HG03558 (cell line): ENCODE results near the gene ZNF184.
A peak's percentile ranks its signal among the peaks of the same experiment; 100 is the strongest.

ENCODE experiments used
- ATAC-seq: cut with Tn5 transposase; IDR thresholded peaks from one replicate; pipeline ENCODE4 v1.9.1; 2021; ENCODE audit warnings: moderate number of reproducible peaks; ENCODE audit not compliant: unreplicated experiment; ENCODE audit errors: extremely low read depth

ZNF184 gene

DNA sequence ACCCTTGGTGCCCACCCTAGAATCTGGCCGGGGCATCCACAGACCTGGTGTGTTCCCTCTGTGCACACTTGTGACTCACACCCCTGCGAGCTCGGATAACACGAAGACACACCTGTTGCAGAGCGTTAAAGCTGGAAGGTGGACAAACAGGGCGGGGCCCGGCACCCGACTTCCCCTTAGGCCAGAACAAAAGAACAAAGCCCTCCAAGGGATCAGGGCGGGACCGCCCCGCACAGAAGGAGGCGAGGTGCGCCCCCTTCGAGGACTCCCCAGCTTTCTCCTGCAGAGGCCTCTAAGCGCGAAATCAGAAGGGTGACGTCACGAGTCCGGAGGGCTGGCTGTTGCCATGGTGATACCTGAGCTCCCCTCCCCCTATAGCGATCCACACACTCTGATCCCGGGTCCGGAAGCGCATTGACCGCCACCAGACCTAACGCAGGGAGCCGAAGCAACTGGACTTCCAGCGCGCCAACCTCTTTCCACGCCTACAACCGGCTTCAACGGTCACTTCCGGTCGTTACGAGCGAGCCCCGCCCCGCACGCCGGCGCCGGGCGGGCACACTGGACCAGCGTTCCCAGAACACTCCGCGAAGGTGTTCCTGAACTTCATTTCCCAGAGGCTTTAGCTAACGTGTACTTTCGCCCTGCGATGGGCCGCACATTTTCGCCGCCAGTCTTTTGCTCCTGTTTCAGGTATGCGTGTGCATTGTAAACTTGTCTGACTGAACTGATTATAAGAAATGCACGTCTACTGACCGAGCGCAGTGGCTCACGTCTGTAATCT, at the start of gene ZNF184:
Gene ZNF184 (minus strand): TSS at position 489 of the 784 bp plus-strand sequence. CDS start 811 bp downstream, outside the sequence.
- peak; percentile 54 for ATAC-seq

DNA sequence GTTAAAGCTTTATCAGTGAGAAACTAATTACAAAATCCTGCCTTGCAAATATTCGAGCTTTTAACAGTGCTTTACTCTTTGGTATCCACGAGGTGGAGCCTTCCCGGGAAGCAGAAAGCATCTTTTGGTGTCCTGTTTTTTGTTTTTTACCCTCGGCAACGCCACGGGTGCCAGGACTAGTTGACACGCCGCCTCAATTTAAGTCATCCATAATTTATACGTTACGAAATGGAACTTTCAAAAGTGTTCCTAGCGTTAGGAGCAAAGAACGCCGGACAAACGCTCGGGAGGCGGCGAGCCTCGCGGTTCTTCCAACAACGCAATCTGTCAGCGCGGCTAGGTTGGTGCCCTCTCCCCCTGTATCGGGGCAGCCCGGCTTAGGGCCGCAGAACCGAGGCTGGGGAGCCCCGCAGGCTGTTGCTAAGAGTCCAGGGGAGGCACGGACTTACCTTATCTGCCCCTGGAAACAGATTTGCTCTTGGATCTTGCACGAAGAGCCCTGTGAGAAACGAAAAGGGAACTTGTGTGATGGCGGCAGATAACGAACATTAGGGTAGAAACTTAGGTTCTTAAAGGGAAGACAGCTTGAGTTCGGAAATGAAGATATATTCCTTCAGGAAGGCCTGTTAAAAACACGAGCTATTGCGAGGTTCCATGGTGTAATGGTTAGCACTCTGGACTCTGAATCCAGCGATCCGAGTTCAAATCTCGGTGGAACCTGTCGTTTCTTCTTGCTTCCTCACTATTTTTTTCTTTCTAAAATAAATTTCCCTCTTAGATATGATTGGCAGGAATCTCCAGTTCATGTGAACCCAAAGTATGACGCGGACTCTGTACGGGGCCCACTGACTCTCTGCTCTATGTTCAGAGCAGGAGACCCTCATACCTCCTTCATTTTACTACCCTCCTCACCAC, 46.2 kb upstream of the ZNF184 start:
- no peak for ATAC-seq

DNA sequence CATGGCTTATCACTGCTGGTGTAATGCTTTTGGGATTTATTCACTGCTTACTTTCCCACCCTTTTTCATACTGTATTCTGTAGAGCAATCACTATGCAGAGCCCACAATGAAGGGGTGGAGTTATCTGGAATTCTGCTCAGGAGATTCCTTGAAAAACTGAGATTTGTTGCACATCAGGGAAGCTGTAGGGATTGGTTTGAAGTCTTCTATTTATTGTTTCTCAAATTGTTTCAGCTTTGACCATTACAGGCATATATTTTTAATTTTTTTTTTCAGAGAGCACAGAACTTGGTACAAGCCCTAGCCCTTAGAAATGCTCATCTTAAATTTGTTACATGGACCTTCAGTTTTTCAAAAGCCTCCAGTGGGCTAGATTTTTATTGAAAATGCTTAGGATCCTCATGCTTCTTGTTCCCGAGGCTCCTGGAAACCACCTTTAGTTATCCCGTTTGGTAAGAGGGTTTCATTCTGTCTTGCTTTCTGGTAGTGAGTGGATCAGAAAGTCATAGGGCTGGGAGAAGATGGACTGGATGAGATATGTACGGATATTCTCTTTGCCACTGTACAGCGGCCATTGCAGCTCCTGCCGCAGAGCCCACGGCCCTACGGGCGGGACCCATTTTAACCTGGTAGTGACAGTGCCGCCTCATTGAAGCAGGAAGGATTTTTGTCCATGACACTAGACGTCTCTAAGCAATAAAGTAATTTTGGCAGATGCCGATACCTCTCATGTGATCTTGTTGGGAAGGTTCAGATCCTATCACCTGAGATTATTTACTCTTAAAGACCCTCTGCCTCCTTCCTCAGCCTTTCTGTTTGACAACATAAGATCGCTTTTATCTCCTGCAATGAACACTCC, 45.3 kb upstream of the ZNF184 start:
- no peak for ATAC-seq

DNA sequence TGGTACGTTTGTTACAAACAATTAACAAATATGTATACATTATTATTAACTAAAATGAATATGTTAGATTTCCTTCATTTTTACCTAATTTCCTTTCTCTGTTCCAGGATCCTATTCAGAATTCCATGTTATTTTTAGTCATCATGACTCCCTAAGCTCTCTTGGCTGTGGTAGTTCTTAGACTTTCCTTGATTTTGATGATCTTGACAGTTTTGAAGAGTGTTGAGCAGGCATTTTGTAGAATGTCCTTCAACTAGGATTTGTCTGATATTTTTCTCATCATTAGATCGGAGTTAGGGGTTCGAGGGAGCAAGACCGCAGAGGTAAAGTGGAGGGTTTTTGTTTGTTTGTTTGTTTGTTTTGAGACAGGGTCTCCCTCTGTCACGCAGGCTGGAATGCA, 44.3 kb upstream of the ZNF184 start:
- ATAC-seq, result no peak

DNA sequence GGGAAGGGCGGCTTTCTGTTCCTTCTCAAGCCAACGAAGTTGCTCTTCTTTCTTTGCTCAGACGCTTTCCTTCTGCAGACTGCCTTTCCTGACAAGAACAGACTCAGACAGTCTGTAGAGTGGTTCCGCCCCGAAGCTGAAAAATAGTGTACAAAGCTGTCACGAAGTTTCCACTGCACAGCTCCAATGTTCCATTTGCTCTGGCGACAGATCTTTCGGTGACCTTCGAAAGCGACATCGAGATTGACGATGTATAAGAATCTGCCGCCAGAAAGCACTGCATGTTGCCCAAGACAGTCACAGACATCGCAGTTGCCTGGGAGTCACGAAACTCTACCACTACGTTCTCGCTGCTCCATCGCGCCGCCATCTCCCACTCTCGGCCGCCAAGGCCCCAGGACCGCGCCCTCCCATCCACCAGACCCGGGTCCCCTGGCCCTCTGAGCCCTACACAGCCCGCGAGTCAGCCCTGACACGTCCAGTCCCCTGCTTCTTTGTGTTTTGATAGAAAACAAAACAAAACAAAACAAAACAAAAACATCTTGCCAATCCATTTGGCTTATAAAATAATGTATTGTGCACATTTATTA, 42.1 kb upstream of the ZNF184 start:
- ATAC-seq, result no peak

DNA sequence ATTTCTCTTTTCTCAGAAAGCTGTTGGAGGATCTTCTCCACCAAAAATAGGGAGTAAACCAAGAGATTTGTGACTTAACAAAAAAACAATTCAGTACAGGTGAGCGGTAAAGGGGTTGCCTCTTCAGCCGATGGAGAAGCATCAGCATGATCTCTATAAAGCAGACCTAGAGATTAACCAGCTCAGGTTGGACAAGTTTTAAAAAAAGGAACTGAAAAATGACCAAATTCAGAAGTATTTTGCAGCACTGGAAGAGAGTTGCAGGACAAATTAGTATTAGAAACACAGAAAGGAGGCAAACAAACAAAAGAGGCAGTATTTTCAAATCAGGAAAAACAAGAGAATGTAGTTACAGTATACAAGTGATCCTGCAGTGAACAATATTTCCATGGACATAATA, 39.6 kb upstream of the ZNF184 start:
- no peak for ATAC-seq

DNA sequence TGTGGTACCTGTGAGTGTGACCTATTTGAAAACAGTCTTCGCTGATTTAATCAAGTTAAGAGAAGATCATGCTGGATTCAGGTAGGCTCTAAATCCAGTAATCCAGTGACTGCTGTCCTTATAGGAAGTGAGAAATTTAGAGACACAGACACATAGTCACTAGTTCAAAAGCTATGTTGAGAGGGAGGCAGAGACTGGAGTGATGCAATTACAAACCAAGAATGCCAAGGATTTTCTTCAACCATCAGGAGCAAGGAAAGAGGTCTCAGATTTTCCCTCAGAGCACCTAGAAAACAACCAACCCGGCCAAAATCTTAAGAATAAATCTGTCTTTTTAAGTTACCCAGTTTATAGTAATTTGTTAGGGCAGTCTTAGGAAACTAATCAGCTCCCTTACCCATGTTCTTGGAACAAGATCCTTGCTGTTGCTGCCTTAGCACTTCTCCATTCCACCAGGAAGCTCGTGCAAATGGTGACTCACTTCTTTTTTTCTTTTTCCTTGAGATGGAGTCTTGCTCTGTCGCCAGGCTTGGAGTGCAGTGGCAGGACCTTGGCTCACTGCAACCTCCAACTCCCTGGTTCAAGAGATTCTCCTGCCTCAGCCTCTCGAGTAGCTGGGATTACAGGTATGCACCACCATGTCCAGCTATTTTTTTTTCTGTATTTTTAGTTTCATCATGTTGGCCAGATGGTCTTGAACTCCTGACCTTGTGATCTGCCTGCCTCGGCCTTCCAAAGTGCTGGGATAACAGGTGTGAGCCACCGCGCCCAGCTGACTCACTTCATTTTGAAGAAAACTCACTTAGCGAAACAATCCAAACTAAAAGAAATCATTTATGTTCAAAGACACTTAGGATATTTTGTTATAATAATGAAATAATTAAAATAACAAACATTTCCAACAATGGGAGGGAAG, 34.4 kb upstream of the ZNF184 start:
- no peak for ATAC-seq

DNA sequence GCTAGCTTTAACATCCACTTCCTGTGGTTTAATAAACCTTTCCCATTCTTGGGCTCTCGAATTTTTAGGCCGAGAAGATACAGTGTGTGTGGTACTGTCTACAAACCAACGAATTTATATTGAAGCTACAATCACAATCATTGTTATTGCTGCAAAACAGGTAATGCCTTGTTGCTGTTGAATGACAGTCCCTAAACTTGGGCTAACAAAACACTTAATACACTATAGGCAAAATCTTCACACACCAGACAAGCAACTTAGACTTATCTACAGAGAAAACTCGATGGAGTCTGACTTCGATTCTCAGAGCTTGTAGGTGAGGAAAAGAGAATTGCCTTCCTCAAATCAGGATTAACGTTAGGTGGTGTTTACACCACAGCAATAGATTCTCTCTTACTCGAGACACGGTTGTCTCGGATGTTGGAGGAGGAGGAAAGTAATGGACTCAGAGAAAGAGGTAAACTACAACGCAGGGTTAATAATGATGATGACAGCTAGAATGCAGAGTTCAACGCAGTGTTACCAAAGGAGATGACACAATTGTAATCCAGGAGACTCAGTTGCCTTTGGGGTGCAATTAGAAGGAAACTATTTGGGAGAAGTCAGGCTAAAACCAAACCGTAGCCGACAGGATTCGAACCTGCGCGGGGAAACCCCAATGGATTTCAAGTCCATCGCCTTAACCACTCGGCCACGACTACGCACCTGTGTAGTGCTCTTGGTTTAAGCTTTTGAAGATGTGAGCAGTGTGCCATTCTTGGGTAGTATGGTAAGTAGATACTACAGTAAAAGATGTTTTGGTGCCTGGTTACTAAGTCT, 32.5 kb upstream of the ZNF184 start:
- no peak for ATAC-seq

DNA sequence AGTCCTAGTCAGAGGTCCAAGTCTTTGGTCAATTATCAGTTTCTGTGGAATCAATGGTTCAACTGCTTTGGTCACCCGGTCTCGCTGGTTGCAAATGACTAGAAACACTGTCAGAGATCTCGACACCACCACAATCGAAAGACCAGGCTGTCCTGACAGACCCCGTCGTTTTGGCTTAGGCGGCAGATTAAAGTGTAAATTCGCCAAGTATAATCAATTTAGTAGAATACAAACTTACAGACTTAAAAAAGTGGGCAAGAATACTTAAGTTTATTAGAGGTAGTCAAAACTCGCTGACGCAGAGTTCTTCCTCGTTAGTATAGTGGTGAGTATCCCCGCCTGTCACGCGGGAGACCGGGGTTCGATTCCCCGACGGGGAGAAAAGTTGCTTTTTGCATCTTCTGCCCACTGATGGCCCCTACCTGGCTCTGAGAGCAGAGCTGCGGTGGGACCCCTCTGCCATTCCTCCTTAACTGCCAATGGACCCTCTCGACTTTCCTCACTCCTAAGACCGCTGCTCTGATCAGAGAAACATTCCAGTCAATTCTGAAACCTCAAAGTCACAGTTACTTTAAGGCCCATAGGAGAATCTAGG, 30.6 kb upstream of the ZNF184 start:
- ATAC-seq, result peak; percentile 43

DNA sequence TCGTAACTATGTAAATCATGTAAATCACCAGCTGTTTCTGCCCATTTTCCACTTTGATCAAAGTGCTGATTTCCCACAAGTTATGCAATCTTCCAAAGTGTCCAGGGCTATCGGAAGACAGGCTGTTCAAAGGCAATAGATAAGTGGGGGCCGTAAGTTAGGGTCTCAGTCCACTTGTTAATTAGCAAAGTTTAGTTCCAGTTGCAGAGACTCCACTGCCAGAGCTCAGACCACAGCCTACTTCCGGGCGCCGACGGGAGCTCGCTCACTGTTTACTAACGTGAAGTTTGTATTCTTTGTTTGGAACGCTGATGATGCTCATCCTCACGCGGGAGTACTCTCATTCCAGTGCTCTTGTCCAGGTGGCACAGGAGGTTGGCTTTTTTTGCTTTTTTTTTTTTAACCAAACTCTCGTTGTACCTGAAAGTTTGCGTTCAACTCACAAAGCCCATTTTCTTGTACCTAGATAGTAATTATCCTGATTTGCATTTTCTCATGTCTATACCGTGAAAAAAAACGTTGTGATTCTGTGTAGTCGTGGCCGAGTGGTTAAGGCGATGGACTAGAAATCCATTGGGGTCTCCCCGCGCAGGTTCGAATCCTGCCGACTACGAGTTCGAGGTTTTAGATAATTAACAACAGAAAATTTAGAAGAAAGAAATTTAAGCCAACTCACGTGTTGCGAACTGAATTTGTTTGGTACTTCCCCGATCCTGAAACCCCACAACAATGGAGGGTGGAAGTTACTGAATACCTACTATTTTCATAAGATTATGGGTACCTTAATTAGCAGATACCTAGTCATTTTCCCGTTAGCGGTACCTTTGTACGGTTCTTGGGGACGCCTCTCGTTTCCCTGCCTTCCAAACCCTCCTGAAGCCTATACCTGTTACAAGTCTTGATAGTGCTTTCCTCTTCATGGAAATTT, 29.9 kb upstream of the ZNF184 start:
- peak; percentile 23 for ATAC-seq

DNA sequence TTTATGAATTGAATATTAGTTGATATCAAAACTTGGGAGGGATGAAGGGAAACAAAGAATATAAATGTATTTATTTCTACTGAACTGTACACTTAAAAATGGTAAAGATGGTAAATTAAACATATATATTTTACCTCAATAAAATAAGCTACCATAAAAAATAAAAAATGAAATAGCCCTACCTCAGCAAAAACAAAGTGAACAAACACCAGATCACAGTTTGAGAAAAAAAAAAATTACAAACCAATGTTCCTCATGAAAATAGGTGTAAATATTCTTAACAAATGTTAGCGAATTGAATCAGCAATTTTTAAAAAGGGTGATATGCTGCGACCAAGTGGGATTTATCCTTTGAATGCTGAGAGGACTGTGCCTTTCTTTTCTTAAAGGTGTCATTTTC, 28.3 kb upstream of the ZNF184 start:
- no peak for ATAC-seq

DNA sequence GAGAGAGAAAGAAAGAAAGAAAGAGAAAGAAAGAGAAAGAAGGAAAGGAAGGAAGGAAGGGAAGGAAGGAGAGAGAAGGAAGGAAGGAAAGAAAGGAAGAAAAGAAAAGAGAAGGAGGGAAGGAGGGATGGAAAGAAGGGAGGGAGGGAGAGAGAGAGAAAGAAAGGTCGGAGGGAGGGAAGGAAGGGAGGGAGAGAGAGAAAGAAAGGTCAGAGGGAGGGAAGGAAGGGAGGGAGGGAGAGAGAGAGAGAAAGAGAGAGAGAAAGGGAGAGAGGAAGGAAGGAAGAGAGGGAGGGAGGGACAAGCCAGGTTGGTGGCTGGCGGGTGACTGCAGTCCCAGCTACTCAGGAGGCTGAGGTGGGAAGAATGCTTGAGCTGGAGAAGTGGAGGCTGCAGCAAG, 27.3 kb upstream of the ZNF184 start:
- ATAC-seq, result no peak

DNA sequence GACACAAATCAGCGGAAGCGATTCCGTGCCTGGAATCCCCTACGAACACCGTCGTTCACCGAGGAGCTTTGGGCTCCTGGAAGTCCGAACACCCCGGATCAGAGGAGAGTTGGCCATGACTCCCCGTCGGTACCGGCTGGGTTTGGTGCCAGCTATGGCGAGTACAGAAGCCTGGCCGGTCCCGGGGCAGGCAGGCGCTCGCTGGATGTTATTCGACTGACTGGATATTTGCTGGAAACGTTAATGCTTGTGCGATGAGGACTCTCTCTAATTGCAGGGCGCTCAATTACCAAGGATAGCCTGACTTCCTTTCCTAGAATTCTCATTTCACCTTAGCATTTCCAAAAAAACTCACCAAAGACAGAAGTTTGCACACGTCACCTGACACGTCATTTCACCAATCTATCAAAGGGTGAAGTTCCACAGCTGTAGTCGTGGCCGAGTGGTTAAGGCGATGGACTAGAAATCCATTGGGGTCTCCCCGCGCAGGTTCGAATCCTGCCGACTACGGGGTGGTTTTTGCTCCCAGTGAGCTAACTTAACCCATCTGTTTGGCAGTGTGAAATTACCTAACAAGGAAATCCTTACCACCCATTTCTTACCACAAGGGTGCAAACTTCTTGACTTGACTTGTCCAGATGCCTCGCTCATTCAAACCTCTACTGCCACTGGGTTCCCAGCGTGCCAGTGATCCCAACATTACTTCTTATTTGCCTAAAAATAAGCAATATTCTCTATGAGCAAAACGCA, 22.7 kb upstream of the ZNF184 start:
- no peak for ATAC-seq

DNA sequence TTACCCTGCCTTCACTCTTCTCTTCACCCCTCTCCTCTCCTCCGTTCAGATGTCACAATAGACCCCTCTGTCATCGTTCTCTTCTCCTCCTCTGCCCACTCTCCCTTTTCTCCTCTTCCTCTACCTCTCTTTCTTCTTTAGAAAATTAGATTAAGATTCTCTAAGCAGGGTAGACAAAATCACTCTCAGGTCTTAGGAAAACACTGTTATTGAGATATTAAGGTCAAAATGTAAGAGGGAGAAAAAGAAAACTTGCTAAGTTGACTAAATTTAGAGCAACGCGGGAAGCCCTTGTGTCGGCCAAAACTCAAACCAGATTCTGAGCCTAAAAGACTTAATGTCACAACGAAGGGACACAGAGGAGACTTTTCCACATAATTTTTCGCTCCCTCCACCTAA, 22.1 kb upstream of the ZNF184 start:
- no peak for ATAC-seq

DNA sequence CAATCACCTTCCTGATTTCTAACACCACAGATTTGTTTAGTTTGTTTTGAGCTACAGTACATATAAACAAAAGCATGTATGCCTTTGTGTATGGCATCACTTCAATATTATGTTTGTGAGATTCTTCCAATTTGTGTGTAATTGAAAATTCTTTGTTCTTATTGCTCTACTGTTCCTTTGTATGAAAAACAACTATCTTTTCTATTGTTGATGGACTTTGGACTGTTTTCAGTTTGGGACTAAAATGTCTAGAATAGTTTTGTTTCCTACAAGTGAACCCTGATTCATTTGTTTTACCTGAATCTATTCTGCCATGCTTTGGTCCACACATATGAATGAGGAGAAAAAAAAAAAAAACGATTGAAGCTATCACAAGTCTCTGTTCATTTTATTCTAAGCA, 21.2 kb upstream of the ZNF184 start:
- ATAC-seq, result no peak

DNA sequence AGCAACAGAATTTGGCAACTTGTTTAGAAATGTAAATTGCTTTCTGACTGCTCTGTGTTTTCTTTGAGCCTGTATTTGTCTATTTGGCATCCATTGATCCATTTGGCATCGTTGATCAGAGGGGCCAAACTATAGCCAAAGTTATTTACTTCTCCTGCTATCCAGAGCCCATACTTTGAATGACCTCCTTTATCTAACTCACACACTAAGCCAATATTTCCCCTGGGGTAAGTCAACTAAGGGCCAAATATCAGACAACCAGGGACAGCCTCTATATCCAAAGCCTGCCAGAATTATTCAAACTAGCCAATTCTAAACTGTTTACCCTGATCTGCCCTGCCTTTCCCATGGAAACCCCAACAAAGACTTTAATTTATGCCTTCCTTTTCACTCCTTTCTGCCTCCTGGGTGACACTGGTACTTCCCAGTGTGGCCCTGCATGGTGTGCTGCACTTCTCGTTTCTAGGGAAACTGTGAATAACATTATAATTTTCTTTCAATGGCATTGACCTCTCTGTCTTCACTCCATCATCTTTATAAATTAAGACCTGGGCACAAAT, 19.8 kb upstream of the ZNF184 start:
- ATAC-seq, result no peak
